ENCODE results near the gene ZNF8.

ZNF8 gene

DNA sequence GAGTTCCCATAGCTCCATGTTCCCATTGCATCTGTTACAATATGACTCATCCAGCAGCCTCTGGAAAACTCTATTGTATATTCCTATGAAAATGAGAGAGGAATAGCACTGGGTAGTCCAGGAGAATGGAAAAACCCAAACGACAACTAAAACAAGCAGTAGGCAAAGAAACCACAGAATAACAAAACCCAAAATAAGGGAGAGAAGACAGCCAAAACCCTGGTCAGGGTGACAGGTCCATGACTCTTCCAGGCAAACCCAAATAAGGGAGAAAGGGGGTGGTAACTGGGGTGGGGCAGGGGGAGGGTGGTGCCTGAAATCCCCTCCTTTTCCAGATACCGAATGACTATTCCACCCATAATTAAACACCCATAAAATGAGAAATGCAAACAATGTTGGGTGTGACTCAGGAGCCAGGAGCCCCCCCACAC lies 4.0 kb upstream of the ZNF8 start:
- Histone ChIP-seq H3K4me1 (ENCODE audit: control insufficient read depth, insufficient read depth, low read depth, low read length) (peaks cover 2% of the 10 kb centered on the region), H2AK5ac (ENCODE audit: low read length, severe bottlenecking) (no peak overlapping the region)

DNA sequence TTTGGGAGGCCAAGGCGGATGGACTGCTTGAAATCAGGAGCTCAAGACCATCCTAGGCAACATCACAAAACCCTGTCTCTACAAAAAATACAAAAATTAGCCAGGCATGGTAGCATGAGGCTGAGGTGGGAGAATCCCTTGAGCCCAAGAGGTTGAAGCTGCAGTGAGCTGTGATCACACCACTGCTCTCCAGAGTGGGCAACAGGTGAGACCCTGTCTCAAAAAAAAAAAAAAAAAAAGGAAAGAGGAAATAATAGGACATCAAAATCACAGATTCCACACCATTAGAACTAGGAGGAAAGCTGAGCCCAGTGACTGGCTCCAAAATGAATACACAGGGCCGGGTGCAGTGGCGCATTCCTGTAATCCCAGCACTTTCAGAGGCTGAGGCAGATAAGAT lies 3.2 kb upstream of the ZNF8 start:
- H2BK120ac ChIP-seq (ENCODE audit: low read depth, low read length) = no peak overlapping the region
- H3K27me3 ChIP-seq (ENCODE audit: control insufficient read depth in 1 of 2, insufficient read depth in 1 of 2, low read length in 2 of 2) = no peaks in the 10 kb centered on the region
- H3K9me3 ChIP-seq (ENCODE audit: control insufficient read depth, low read length) = peaks cover 57% of the 10 kb centered on the region
- no peak overlapping the region for H2BK5ac ChIP-seq (ENCODE audit: low read depth, low read length, poor library complexity, severe bottlenecking)
- H4K91ac ChIP-seq (ENCODE audit: low read length) = no peak overlapping the region
- no peak for DNase-seq
- H2AK5ac ChIP-seq (ENCODE audit: low read length, severe bottlenecking) = no peak overlapping the region
- H3K4me2 ChIP-seq (ENCODE audit: low read length, poor library complexity, severe bottlenecking) = no peak overlapping the region
- H3K9ac ChIP-seq (ENCODE audit: low read length) = no peak overlapping the region
- H3K4me3 ChIP-seq (ENCODE audit: insufficient read depth in 1 of 2, low read depth in 1 of 2, low read length in 2 of 2) = peak overlapping the region in 1 of 2 experiments; percentile 56
- H3K18ac ChIP-seq (ENCODE audit: low read depth in 1 of 2, low read length in 2 of 2) = no peak overlapping the region
- no peak overlapping the region for H2BK12ac ChIP-seq (ENCODE audit: low read length in 2 of 2)
- H3K27ac ChIP-seq (ENCODE audit: low read length, poor library complexity, severe bottlenecking) = no peak overlapping the region
- peaks cover 13% of the 10 kb centered on the region for H3K79me1 ChIP-seq (replicated peaks; ENCODE audit: low read length, poor library complexity, severe bottlenecking)
- H2AFZ ChIP-seq (ENCODE audit: low read depth, low read length) = no peak overlapping the region
- WGBS = 96% methylated on average over 2 of the region's 3 CpGs
- H4K8ac ChIP-seq (ENCODE audit: low read length) = no peak overlapping the region
- H3K4ac ChIP-seq (ENCODE audit: low read depth in 1 of 2, low read length in 2 of 2) = no peak overlapping the region
- H3K23ac ChIP-seq (ENCODE audit: low read length in 2 of 2) = no peak overlapping the region
- H3K36me3 ChIP-seq (ENCODE audit: control insufficient read depth in 1 of 2, insufficient read depth in 2 of 2, low read depth in 1 of 2, low read length in 2 of 2) = peaks cover 49 to 50% of the 10 kb centered on the region in 2 experiments
- H3K14ac ChIP-seq (ENCODE audit: low read length in 2 of 2) = no peak overlapping the region
- no peak overlapping the region for H2BK15ac ChIP-seq (ENCODE audit: low read depth, poor library complexity, severe bottlenecking)
- peaks cover 4% of the 10 kb centered on the region for H3K4me1 ChIP-seq (ENCODE audit: control insufficient read depth, insufficient read depth, low read depth, low read length)

More for the DNA sequence above, 4.0 kb upstream of the ZNF8 start:
- Histone ChIP-seq H2AFZ (ENCODE audit: low read depth, low read length) (no peak overlapping the region), H3K27me3 (ENCODE audit: control insufficient read depth in 1 of 2, insufficient read depth in 1 of 2, low read length in 2 of 2) (no peaks in the 10 kb centered on the region), H2BK15ac (ENCODE audit: low read depth, poor library complexity, severe bottlenecking) (no peak overlapping the region), H3K14ac (ENCODE audit: low read length in 2 of 2) (no peak overlapping the region), H3K18ac (ENCODE audit: low read depth in 1 of 2, low read length in 2 of 2) (no peak overlapping the region), H4K8ac (ENCODE audit: low read length) (no peak overlapping the region), H2BK120ac (ENCODE audit: low read depth, low read length) (no peak overlapping the region), H2BK5ac (ENCODE audit: low read depth, low read length, poor library complexity, severe bottlenecking) (no peak overlapping the region), H3K23ac (ENCODE audit: low read length in 2 of 2) (no peak overlapping the region), H3K4me2 (ENCODE audit: low read length, poor library complexity, severe bottlenecking) (no peak overlapping the region), H2BK12ac (ENCODE audit: low read length in 2 of 2) (no peak overlapping the region), H3K4ac (ENCODE audit: low read depth in 1 of 2, low read length in 2 of 2) (no peak overlapping the region), H3K36me3 (ENCODE audit: control insufficient read depth in 1 of 2, insufficient read depth in 2 of 2, low read depth in 1 of 2, low read length in 2 of 2) (peaks cover 49 to 51% of the 10 kb centered on the region in 2 experiments), H3K79me1 (replicated peaks; ENCODE audit: low read length, poor library complexity, severe bottlenecking) (peaks cover 13% of the 10 kb centered on the region), H3K9ac (ENCODE audit: low read length) (no peak overlapping the region), H3K9me3 (ENCODE audit: control insufficient read depth, low read length) (peaks cover 64% of the 10 kb centered on the region), H4K91ac (ENCODE audit: low read length) (no peak overlapping the region), H3K27ac (ENCODE audit: low read length, poor library complexity, severe bottlenecking) (no peak overlapping the region), H3K4me3 (ENCODE audit: insufficient read depth in 1 of 2, low read depth in 1 of 2, low read length in 2 of 2) (peak overlapping the region in 1 of 2 experiments; percentile 56)
- WGBS = 100% methylated on average over 1 of the region's 2 CpGs
- DNase-seq = peak; percentile 34

DNA sequence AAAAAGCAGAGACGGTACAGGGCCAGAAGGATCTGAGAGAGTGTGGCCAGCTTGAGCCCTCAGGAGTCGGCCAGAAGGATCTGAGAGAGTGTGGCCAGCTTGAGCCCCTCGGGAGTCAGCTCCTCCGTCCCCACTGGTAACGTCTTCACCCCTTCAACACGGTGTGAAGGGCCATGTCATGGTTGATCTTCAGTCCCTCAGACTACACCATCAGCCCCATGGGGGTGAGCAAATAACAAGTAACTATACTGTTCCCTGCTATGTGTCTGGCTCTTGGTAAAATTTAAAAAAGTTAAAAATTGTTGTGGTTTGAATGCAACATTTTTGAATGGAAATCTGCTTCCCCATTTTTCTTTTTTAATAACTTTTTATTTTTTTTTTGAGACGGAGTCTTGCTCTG lies 1.6 kb upstream of the ZNF8 start:
- H2BK12ac ChIP-seq (ENCODE audit: low read length in 2 of 2) = no peak overlapping the region

DNA sequence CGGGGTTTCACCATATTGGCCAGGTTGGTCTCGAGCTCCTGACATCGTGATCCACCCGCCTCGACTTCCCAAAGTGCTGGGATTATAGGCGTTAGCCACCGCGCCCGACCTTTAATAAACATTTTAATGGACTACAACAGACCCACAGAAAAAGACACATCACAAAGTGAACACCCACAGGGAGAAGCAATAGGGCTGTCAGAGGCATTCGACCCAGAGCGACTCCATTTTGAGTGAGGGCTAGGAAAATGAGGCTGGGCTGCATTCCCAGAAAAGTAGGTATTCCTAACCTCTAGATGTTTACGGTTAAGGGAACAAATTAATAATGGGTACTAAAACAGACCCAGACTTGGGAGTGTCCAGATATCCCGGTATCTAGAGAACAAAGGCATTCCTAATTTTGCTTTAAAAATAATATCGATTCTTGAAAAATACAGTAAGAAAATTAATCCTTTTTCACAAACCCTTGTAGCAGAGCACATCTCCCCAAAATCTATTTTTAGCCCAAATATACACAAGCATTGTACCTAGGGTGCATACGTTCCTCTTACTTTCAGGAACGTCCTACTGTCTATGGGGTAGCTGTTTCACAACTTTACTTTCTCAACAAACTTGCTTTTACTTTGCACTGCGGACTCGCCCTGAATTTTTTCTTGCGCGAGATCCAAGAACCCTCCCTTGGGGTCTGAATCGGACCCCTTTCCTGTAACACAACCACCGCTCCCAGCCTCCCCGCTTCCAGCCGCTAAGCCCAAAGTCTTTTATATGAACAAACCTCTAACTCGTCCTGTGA lies 811 bp upstream of the ZNF8 start:
- Histone ChIP-seq H3K14ac (ENCODE audit: low read length in 2 of 2) (peak overlapping the region in 1 of 2 experiments; percentile 85), H2BK5ac (ENCODE audit: low read depth, low read length, poor library complexity, severe bottlenecking) (peak overlapping the region; percentile 79), H3K4me3 (ENCODE audit: insufficient read depth in 1 of 2, low read depth in 1 of 2, low read length in 2 of 2) (peak overlapping the region; percentile 64 to 97), H3K18ac (ENCODE audit: low read depth in 1 of 2, low read length in 2 of 2) (peak overlapping the region; percentile 69 to 78), H3K23ac (ENCODE audit: low read length in 2 of 2) (no peak overlapping the region), H3K4me2 (ENCODE audit: low read length, poor library complexity, severe bottlenecking) (peak overlapping the region; percentile 67), H3K9ac (ENCODE audit: low read length) (peak overlapping the region; percentile 98), H2BK12ac (ENCODE audit: low read length in 2 of 2) (no peak overlapping the region), H3K9me3 (ENCODE audit: control insufficient read depth, low read length) (peaks cover 36% of the 10 kb centered on the region), H3K4ac (ENCODE audit: low read depth in 1 of 2, low read length in 2 of 2) (peak overlapping the region in 1 of 2 experiments; percentile 87), H3K4me1 (ENCODE audit: control insufficient read depth, insufficient read depth, low read depth, low read length) (peaks cover 6% of the 10 kb centered on the region), H4K91ac (ENCODE audit: low read length) (no peak overlapping the region), H3K79me1 (replicated peaks; ENCODE audit: low read length, poor library complexity, severe bottlenecking) (peaks cover 11% of the 10 kb centered on the region), H2BK15ac (ENCODE audit: low read depth, poor library complexity, severe bottlenecking) (no peak overlapping the region), H2BK120ac (ENCODE audit: low read depth, low read length) (no peak overlapping the region), H3K27ac (ENCODE audit: low read length, poor library complexity, severe bottlenecking) (peak overlapping the region; percentile 94), H2AFZ (ENCODE audit: low read depth, low read length) (peak overlapping the region; percentile 47), H2AK5ac (ENCODE audit: low read length, severe bottlenecking) (no peak overlapping the region), H3K36me3 (ENCODE audit: control insufficient read depth in 1 of 2, insufficient read depth in 2 of 2, low read depth in 1 of 2, low read length in 2 of 2) (peaks cover 38 to 41% of the 10 kb centered on the region in 2 experiments), H4K8ac (ENCODE audit: low read length) (peak overlapping the region; percentile 21), H3K27me3 (ENCODE audit: control insufficient read depth in 1 of 2, insufficient read depth in 1 of 2, low read length in 2 of 2) (no peaks in the 10 kb centered on the region)
- WGBS = 37% methylated on average over 19 of the region's 25 CpGs
- no peak for DNase-seq

More for the DNA sequence above, 1.6 kb upstream of the ZNF8 start:
- Histone ChIP-seq H2AFZ (ENCODE audit: low read depth, low read length) (no peak overlapping the region), H2AK5ac (ENCODE audit: low read length, severe bottlenecking) (no peak overlapping the region), H3K23ac (ENCODE audit: low read length in 2 of 2) (no peak overlapping the region), H3K27me3 (ENCODE audit: control insufficient read depth in 1 of 2, insufficient read depth in 1 of 2, low read length in 2 of 2) (no peaks in the 10 kb centered on the region), H3K14ac (ENCODE audit: low read length in 2 of 2) (no peak overlapping the region), H2BK15ac (ENCODE audit: low read depth, poor library complexity, severe bottlenecking) (no peak overlapping the region), H3K4me1 (ENCODE audit: control insufficient read depth, insufficient read depth, low read depth, low read length) (peaks cover 6% of the 10 kb centered on the region), H3K36me3 (ENCODE audit: control insufficient read depth in 1 of 2, insufficient read depth in 2 of 2, low read depth in 1 of 2, low read length in 2 of 2) (peaks cover 40 to 43% of the 10 kb centered on the region in 2 experiments), H3K18ac (ENCODE audit: low read depth in 1 of 2, low read length in 2 of 2) (no peak overlapping the region), H3K9me3 (ENCODE audit: control insufficient read depth, low read length) (peaks cover 40% of the 10 kb centered on the region), H3K4me3 (ENCODE audit: insufficient read depth in 1 of 2, low read depth in 1 of 2, low read length in 2 of 2) (peak overlapping the region in 1 of 2 experiments; percentile 97), H3K9ac (ENCODE audit: low read length) (no peak overlapping the region), H4K91ac (ENCODE audit: low read length) (no peak overlapping the region), H3K79me1 (replicated peaks; ENCODE audit: low read length, poor library complexity, severe bottlenecking) (peaks cover 11% of the 10 kb centered on the region), H3K4me2 (ENCODE audit: low read length, poor library complexity, severe bottlenecking) (no peak overlapping the region), H4K8ac (ENCODE audit: low read length) (no peak overlapping the region), H2BK120ac (ENCODE audit: low read depth, low read length) (no peak overlapping the region), H3K27ac (ENCODE audit: low read length, poor library complexity, severe bottlenecking) (no peak overlapping the region), H2BK5ac (ENCODE audit: low read depth, low read length, poor library complexity, severe bottlenecking) (no peak overlapping the region), H3K4ac (ENCODE audit: low read depth in 1 of 2, low read length in 2 of 2) (no peak overlapping the region)
- 100% methylated on average over 7 of the region's 7 CpGs for WGBS
- DNase-seq = no peak
